Heart right ventricle (tissue), 16 donors: Measurements from ENCODE around the gene SREBF2. TPM values are rescaled to one million over a fixed set of nuclear protein-coding genes. Genes with fewer than 3 reads are reported as not detected.

Experiments
- ATAC-seq, 8 donors: fragments of 200-7000 bp; cut with Tn5 transposase; one replicate each; pipeline ENCODE4 v1.9.1; 2020; ENCODE audit warnings: mild to moderate bottlenecking in 8 of 8, moderate library complexity in 8 of 8, moderate number of reproducible peaks in 1 of 8
- DNase-seq, 2 donors: peaks; one replicate each; pipeline ENCODE4 v3.0.0-alpha.2; 2020
- H3K27ac ChIP-seq, 10 donors: fragments of 200-600 bp; sonication (generic) in 2 of 10; one replicate each; pipeline versions ENCODE4 v1.5.0 to v1.8.0; 2020 to 2022; ENCODE audit warnings: mild to moderate bottlenecking in 3 of 10
- H3K27me3 ChIP-seq, 7 donors: fragments of 200-600 bp; one replicate each; pipeline ENCODE4 v1.8.0; 2021 to 2022; ENCODE audit warnings: mild to moderate bottlenecking in 2 of 7
- H3K36me3 ChIP-seq, 9 donors: fragments of 200-600 bp; sonication (generic) in 1 of 9; one replicate each; pipeline versions ENCODE4 v1.5.0 to v1.8.0; 2020 to 2022; ENCODE audit warnings: mild to moderate bottlenecking in 2 of 9
- H3K4me1 ChIP-seq, 9 donors: fragments of 200-600 bp; sonication (generic) in 1 of 9; one replicate each; pipeline versions ENCODE4 v1.5.0 to v1.8.0; 2020 to 2022; ENCODE audit warnings: mild to moderate bottlenecking in 4 of 9
- H3K4me3 ChIP-seq, 10 donors: fragments of 200-600 bp; sonication (generic) in 2 of 10; one replicate each; pipeline versions ENCODE4 v1.5.0 to v1.8.0; 2020 to 2022; ENCODE audit warnings: mild to moderate bottlenecking in 7 of 10, moderate library complexity in 2 of 10
- H3K9me3 ChIP-seq, 11 donors: fragments of 200-600 bp in 10 of 11; sonication (generic) in 2 of 11; one replicate each; pipeline versions ENCODE4 v1.5.0 to v1.8.0; 2013 to 2022; ENCODE audit warnings: mild to moderate bottlenecking in 2 of 11, control low read depth in 1 of 11, moderate library complexity in 1 of 11
- CTCF ChIP-seq, 9 donors: fragments of 200-600 bp; sonication (generic) in 2 of 9; IDR thresholded peaks; one replicate each; pipeline versions ENCODE4 v1.5.0 to v1.8.0; 2021 to 2022; ENCODE audit warnings: antibody characterized with exemption in 9 of 9, mild to moderate bottlenecking in 5 of 9, moderate library complexity in 1 of 9
- WGBS, 2 donors: extraction: QIAGEN DNeasy Blood & Tissue Kit; methylation state at CpG; one replicate each; pipeline ENCODE4 v1.1.7; 2013; ENCODE audit warnings: inconsistent platforms in 1 of 2; 5-methylcytosine and 5-hydroxymethylcytosine counted together
- intact Hi-C, 10 donors: fragments of 100-400 bp; cut with DNase I; formaldehyde crosslinking; loops; one replicate each; pipeline versions ENCODE4 v1.11.1 to v1.14.2; 2022
- polyA plus RNA-seq, 2 donors: library from polyadenylated mRNA; stranded (reverse); fragments of 200-250 nt; gene quantifications; one replicate each; pipeline ENCODE4 v1.2.3, GENCODE V29; 2013
- total RNA-seq, 10 donors: library from RNA; stranded (reverse); fragmentation: NEBNext Ultra II Directional in 3 of 10; extraction: Animal tissue kit (Norgen Biotek cat#: 25700) in 3 of 10; gene quantifications; one replicate each; pipeline versions ENCODE4 v1.2.1 to v1.2.4, GENCODE V29; 2021 to 2023
- donor health status: Arrhythmogenic right ventricular cardiomyopathy.
- donor health status: ischemic (EF 13 %, LVEDD 7.1; RV severe dilation, severe dysfunction).
- donor health status: healthy with polysubstance abuse.
- donor health status: DM: no; HTN: yes; CAD: no.
- donor health status: DM: no; HTN: no; CAD: no.
- donor health status: ischemic (EF 25% LVEDD 6.9; RV normal size, moderate dysfunction).
- donor health status: ischemic (EF 25% LVEDD 5.7; RV mildly dilated, moderate dysfunction).
- donor health status: healthy.
- donor health status: DM: yes; HTN: yes; CAD: no.
- donor health status: Ischemic cardiomyopathy.
- donor health status: ischemic (EF 35%, LVEDD 5.7; RV mildly dilated, moderate dysfunction).
- donor health status: nonischemic (EF 11% LVEDD 7.7; RV severe dilation, severe dysfunction).
- donor health status: DM: yes; HTN: yes; CAD: no.
- donor health status: PGD.
- donor health status: ischemic (EF 29% LVEDD 5.4; RV normal size, mild dysfunction).
- donor health status: nonischemic (EF 23%, LVEDD 6.1; RV moderate dilation, normal function).

Gene SREBF2
- total and polyA plus RNA-seq, 12 donors, result 37.5 to 94.3 (median 71.3) TPM

- peaks cover 0 to 53% (median 27%) of the 10 kb centered on the region in 9 donors for H3K4me1 ChIP-seq
- WGBS, 2 donors, result 61 to 70% methylated on average over 11 of the region's 11 CpGs
- DNase-seq (no peak), ATAC-seq (peak in 4 of 8 donors; percentile 1 to 40 (median 8))
- peaks cover 0 to 100% (median 63%) of the 10 kb centered on the region in 9 donors for H3K36me3 ChIP-seq
- H3K27me3 ChIP-seq, result no peaks in the 10 kb centered on the region
- intact Hi-C loops, result no loop called here
- H3K27ac ChIP-seq, result peak overlapping the region in 6 of 10 donors; percentile 36 to 79 (median 71)
- H3K9me3 ChIP-seq, result no peaks in the 10 kb centered on the region
- TF ChIP-seq CTCF (IDR thresholded peaks at IDR 0.05), result no peak
- no peak overlapping the region for H3K4me3 ChIP-seq
Measured at GRCh38 chr22:41898645-41899044, 65.7 kb downstream of the SREBF2 start.

GRCh38 chr22:41899110-41899509 is 66.2 kb downstream of the SREBF2 start:
- H3K36me3 ChIP-seq, result peaks cover 0 to 100% (median 60%) of the 10 kb centered on the region in 9 donors
- H3K4me1 ChIP-seq, result peaks cover 0 to 53% (median 24%) of the 10 kb centered on the region in 9 donors
- no peaks in the 10 kb centered on the region for H3K27me3 ChIP-seq
- peak overlapping the region in 8 of 10 donors; percentile 17 to 79 (median 60) for H3K27ac ChIP-seq
- intact Hi-C loops, result no loop called here
- DNase-seq (peak in 1 of 2 donors; percentile 58), ATAC-seq (peak in 7 of 8 donors; percentile 35 to 73 (median 67))
- 48 to 68% methylated on average over 5 of the region's 5 CpGs for WGBS, 2 donors
- no peak overlapping the region for H3K4me3 ChIP-seq
- no peaks in the 10 kb centered on the region for H3K9me3 ChIP-seq
- no peak for TF ChIP-seq CTCF (IDR thresholded peaks at IDR 0.05)

- Histone ChIP-seq H3K4me1 (peaks cover 0 to 51% (median 24%) of the 10 kb centered on the region in 9 donors), H3K4me3 (no peak overlapping the region), H3K36me3 (peaks cover 0 to 100% (median 61%) of the 10 kb centered on the region in 9 donors), H3K9me3 (no peaks in the 10 kb centered on the region), H3K27ac (peak overlapping the region in 6 of 10 donors; percentile 17 to 79 (median 71)), H3K27me3 (no peaks in the 10 kb centered on the region)
- TF ChIP-seq CTCF (IDR thresholded peaks at IDR 0.05), result no peak
- intact Hi-C loops, result no loop called here
- 72 to 78% methylated on average over 13 of the region's 13 CpGs for WGBS, 2 donors
- peak in 7 of 8 donors; percentile 30 to 71 (median 43) for ATAC-seq
- peak in 1 of 2 donors; percentile 61 for DNase-seq
Measured at GRCh38 chr22:41899992-41900651, 67.2 kb downstream of the SREBF2 start.

- WGBS, 2 donors, result 90 to 94% methylated on average over 8 of the region's 8 CpGs
- Histone ChIP-seq H3K4me1 (peaks cover 0 to 51% (median 24%) of the 10 kb centered on the region in 9 donors), H3K9me3 (no peaks in the 10 kb centered on the region), H3K4me3 (no peak overlapping the region), H3K27me3 (no peaks in the 10 kb centered on the region), H3K27ac (peak overlapping the region in 5 of 10 donors; percentile 39 to 79 (median 73)), H3K36me3 (peaks cover 0 to 100% (median 60%) of the 10 kb centered on the region in 9 donors)
- DNase-seq, result no peak
- no peak for TF ChIP-seq CTCF (IDR thresholded peaks at IDR 0.05)
- no peak for ATAC-seq
- intact Hi-C loops, result no loop called here
Measured at GRCh38 chr22:41900652-41901312, 67.9 kb downstream of the SREBF2 start.
